HG03025 (cell line): ENCODE measurements around the gene C10orf71.
A peak's percentile ranks its signal among the peaks of the same experiment; 100 is the strongest.

Experiments used
- ATAC-seq: cut with Tn5 transposase; IDR thresholded peaks from one replicate; pipeline ENCODE4 v1.9.1; 2021; ENCODE audit warnings: mild to moderate bottlenecking, moderate library complexity; ENCODE audit not compliant: unreplicated experiment, low FRiP score

C10orf71 gene

DNA sequence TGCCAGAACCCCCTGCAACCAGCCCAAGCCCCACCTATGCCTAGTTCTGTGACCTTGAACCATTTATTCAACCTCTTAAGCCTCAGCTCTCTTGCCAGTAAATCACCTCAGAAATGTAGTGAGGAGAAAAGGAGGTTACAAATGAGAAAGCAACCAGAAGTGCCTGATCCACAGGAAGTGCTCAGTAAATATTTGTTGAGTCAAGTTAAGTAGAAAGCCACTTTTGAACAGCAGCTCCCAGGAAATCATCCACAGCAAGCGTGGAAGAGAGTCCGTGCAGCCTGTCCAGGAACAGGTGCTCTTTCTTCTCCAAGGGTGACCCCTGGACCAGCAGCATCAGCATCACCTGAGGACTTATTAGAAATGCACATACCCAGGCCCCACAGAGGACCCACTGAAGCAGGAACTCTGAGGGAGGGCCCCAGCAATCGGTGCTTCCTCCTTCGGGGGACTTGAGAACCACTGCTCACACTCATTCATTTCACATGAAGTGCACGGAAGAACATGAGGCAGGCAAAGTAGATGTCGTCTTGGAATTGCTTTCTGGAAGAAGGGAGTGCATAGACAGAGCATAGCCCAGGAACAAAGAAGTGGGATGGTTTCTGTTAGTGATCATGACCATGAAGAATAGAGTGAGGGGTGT, 6.3 kb upstream of the C10orf71 start:
- no peak for ATAC-seq

DNA sequence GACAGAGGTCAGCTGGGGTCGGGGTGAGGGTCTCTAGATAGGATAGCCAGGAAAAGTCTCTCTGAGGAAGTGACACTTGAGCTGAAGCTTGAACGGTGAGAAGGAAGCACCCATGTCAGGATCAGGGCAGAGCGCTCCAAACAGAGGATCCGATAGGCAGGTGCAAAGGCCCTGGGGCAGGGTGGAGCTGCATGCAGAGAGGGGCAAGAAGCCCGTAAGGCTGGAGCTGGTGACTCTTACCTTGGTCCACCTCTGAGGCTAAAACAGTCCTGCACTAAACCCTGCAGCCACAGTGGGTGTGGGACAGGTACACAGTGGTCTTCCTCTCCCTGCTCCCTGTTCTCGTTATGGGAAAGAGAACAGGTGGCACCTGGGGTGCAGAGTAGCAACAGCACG, 5.8 kb upstream of the C10orf71 start:
- ATAC-seq = no peak

DNA sequence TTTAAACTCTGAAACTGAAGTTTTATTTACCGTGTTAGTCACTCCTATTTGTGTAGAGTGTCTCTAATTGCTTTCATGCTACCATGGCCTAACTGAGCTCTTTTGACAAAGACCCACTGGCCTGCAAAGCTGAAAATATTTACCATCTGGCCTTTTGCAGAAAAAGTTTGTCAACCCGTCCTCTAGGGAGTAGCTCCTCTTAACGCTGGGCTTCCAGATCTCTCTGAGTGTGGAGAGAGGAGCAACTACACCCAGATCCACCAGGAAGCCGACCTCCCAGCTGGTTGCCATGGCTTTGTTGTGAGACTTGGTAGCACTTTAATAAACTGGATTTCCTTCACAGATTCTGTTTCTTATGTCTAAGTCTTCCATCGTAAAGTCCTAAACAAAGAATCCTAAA, 4.2 kb upstream of the C10orf71 start:
- no peak for ATAC-seq

DNA sequence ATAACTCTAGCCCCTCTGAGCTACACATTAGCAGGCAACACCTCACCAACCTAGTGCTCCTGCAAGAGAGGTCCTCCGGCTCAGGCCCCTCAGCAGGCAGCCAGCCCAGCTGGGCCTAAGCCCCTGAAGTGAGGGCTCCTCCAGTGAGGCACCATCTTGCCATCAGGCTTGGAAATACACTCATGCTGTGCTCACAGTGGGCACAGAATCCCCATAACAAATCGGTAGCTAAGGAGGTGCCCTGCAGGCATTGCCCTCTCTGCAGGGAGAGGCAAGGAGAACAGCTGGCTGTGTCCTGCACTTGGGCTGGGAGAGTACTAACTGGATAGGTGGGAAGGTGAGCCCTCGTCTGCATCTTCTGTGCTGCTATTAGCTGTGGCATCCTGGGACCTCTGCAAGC, 3.7 kb upstream of the C10orf71 start:
- no peak for ATAC-seq

DNA sequence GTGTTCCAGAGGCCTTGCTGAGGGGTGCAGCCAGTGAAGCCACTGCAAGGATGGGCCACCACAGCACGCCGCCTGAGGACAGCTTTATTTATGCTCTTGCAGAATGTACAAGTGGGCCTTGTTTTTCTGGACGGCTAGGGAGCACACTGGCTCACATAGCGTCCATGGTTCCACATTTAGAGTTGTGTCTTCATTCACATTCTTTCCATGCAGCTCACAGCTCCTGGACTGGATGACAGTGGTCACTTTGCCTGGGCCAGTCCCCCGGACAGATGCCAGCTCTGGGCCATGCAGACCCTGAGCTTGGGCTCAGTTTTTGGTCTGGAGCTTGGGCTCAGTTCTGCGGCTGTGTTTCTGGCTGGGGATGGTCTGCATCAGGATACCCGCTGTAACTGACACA, 2.6 kb upstream of the C10orf71 start:
- ATAC-seq = no peak

DNA sequence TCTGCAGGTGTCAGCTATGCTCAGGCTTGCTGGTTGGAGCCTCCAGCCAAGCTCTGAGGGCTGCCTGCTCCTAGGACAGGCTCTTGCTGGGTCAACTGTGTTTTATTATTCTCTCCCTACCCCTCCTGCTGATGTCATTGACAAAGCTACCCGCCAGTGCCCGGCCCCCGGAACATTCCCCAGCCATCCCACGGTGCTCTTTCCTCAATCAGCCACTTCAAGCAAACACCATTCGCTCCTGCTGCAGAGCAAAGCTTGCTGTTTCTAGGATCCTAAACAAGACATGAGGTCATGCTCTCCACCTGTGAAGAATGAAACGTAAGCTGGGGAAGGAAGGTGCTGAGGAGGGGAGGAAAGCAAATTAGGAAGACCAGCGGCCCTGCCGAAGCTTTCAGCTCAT, 2.1 kb upstream of the C10orf71 start:
- no peak for ATAC-seq

DNA sequence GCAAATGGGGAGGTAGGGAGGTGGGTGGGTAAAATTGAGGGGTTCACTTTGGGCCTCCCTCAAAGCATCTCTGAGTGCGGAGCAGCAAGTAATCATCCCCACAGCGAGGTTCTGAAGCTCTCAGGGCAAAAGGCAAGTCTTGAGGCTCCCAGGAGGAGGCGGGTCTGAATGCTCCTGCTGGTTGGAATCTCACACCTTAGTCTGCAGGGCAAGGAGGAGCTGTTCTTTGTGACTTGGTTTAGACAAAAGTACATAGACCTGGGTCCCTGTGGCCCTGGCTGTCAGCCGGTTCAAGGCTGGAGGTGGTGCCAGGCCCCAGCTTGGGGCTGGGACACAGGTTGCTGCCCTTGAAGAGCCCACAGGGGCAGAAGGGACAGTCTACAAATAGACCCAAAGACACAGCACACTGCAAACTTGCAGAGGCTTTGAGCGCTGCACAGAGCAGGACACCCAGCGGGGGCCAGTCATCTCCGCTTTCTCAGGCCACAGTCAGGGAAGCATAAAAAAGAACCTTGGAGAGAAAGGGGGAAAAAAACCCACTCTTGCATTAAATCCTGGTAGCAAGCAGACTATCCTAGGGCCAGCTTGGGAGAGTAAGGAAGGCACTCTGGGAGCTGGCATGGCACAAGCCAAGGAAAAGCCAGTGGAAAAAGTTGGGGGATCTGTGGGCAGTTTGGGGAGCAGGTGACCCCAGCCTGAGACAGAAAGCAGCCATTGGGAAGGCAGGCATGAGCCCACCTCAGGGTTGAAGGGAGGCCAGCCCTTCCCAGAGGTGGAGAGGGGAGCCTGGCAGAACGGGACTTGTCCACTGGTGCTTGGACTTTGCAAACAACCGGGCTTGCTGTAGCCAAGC, 926 bp upstream of the C10orf71 start:
- ATAC-seq = no peak

DNA sequence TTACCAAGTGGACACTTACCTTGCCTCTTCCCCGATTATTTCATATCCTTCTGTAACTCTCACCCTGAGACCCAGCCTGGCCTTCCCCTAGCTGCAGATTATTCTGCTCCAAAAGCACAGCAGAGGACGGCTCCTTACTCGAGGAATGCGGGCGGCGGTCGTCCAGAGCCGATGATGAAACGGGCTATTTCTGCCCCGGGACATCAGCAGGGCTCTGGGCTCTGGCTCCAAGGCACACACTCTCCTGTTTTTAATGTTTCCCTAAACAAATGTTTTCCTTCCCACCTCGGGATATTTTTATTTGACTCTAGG, 343 bp upstream of the C10orf71 start:
- ATAC-seq = no peak

DNA sequence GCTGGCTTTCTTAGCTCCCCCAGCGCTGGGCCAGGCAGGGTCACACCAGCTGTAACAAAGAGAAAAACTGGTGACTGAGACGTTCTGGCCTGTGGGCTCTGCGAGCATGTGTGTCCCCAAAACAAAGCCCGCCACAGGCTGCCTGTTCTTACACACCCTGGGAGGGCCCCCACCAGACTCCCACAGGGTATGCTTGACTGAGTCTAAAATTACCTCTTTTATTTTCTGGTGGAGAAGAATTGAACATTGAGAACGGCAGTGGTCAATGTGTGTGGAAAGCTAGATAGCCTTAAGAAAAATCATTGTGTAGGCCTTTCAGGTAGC, 808 bp downstream of the C10orf71 start:
- peak; percentile 55 for ATAC-seq

DNA sequence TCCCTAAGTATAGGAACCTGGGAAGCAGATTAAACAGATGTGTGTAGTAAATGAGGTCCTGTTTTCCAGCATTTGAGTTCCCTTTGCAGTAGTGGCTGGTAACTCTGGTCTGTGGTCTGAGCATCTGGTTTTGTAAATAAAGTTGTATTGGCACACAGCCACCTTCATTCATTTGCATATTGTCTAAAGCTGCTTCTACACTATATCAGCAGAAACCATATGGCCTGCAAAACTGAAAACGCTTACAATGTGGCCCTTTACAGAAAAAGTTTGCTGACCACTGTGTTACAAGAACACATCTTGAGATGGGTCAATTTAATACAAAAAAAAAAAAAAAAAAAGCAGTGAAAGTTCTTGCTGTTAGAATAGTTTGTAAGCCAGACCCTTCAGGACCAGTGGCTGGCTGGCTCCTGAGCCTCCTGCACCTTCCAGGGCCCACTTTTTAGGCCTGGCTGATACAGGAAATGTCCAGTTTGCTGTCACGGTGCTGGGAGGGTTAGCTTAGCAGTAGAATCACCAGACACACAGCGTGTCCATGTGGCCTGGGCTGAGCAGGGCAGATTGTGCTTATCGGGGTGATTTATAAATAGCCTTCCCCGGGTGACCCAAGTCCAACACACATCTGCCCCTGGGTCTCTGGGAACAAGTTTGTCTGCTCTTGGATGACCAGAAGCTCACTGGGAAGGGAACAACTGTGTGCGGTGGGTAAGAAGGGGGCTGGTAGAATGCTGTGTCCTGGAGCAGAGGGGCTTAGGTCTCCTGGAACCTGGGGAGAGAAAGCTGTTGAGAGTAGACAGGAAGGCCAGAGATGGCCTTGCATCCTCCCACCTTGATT, 1.4 kb downstream of the C10orf71 start:
- peak; percentile 66 for ATAC-seq

DNA sequence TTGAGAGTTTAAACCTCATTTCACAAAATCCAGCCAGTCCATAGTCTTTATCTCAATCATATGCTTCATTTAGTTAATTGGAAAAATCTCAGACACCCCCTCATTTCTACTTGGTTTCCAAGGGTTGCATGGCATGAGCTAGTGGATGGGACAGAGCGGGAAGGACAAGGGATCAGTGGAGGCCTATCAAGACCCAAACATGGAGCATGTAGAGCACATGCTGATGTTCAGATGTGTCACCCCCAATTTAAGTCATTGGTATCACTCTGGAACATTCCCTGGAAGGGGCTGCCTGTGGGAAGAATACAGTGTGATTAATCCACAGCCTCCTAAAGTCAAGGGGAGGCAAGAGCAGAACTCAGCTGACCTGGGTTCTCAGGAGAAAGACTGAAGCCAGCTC, 2.3 kb downstream of the C10orf71 start:
- no peak for ATAC-seq

DNA sequence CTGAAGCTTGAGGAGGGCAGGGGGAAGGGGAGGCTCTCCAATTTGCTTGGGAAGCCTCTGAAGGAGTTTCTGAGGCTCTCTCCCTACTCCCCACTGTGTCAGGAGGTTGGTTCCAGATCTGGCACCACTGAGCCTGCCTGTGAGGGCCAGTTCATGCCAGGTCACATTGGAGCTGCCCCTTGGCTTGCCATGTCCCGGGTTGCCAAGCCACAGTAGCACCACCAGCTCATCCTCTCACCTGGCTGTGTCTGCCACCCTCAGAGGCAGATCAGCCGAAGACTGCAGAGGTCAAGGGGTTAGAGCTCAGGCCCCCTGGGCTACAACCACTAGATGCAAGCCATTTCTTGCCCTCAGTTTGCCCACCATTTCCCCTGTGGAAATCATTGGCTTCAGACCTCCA, 3.1 kb downstream of the C10orf71 start:
- no peak for ATAC-seq

DNA sequence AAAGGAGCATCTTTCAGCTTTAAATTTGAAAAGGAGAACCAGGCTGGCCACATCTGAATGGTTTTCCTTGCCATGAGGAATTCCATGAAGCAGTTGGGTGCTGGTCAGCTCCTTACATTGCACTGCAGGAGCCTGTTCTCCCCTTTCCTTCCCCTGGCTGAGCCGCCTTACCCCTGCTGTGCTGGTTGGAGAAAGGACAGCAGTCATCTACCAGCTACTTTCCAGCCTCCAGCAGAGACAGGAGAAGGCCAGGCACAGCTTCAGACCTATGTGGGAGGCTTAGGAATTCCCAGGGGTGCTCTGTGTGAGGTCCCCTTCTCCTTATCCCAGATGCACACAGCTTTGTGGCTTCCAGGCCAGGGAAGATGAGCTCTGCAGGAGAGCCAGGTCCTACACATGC, 4.7 kb downstream of the C10orf71 start:
- no peak for ATAC-seq

DNA sequence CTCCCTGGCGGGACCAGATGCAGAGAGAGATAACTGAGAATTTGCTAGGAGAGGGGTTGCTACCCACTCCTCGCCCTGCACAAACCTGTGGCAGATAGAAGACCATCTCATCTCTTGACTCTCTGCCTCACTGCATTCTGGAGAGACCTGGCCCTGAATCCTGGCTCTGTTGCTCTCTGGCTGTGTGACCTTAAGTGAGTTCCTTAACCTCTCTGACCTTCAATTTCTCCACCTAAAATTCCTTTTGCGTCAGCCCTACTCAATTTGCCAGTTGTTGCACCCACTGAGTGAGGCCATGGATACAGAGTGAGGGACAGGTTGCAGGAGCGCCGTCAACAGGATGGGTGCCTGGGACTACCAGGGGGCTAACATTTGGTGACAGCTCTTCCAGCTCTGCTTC, 5.2 kb downstream of the C10orf71 start:
- ATAC-seq = no peak

DNA sequence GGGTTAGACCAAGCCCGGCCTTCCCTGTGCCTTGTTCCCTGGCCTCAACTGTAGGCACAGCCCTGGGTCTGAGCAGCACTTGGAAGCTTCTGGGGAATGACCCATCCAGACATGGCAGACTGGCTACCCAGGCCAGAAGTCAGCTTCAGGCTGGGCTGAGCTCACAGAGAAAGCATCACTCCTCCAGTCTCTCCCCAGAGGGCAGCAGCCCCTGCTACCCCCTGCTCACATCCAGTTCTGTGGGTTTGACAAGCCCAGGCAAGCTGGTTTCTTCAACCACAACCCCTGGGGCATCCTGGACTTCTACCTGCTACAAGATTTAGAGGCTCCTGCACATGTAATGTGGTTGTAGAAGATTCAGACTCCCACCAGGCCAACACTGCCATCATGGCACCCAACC, 9.0 kb downstream of the C10orf71 start:
- ATAC-seq = no peak

DNA sequence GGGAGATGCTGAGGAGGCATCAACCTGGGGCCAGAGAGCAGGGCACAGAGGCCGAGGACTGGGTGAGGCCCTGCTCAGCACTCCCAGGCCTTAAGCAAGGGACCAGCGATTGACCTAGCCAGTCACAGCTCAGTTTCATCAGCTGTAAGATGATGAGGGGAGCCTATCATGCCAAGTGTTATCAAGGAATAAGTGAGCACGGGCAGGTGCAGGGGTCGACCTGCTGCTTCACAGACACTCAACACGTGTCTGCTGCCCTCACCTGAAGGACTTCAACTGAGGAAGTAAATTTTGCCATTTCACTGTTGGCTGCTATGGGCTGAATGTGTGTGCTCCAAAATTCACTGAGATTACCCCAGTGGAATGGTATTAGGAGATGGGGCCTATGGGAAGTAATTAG, 9.9 kb downstream of the C10orf71 start:
- no peak for ATAC-seq

DNA sequence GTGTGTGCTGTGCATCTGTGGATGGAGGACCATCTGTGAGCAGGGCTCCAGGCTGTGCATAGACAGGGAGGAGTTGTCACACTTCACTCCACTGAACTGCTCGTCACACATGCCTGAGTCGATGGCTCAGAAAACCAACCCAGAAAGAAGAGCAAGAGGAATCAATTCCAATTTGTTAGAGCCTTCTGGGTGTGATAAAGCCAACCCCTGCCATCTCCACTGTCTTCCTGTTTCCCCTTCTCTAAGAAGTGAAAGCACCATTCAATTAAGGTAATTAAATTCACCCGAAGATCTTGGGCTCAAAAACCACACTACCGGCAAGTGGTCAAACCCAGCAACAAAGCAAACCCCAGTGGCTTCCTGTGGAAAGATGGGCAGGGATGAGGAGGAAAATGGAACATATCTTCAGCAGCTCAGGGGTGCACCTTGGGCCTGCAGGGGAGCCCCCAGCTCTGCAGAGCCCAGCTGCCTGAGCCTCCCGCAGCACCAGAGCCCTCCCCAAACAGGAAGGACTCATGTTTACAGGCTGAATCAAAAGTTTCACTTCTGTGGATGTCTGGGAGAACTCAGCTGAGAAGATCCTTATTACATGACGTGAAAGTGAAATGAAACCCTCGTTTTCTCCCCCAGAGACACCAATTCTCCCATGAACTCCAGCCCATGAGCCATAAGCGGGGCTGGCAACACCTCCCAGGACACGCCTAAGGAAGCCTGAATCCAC, 10.9 kb downstream of the C10orf71 start:
- no peak for ATAC-seq

DNA sequence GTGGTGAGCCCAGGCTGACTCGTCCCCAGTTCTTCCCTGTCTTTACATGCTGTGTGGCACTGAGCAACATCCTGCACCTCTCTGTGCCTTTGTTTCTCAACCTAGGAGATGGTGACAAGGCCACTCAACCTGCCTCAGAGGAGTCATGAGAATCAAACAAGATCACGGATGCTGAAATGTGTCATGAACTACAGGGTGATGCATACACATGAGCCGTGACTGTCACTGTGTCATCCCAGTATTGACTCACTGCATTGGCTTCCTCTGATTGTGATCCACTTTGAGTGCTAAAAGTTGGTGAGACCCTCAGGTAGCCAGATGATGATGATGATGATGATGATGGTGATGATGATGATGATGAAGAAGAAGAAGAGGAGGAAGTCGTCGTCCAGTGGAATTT, 11.5 kb downstream of the C10orf71 start:
- no peak for ATAC-seq

DNA sequence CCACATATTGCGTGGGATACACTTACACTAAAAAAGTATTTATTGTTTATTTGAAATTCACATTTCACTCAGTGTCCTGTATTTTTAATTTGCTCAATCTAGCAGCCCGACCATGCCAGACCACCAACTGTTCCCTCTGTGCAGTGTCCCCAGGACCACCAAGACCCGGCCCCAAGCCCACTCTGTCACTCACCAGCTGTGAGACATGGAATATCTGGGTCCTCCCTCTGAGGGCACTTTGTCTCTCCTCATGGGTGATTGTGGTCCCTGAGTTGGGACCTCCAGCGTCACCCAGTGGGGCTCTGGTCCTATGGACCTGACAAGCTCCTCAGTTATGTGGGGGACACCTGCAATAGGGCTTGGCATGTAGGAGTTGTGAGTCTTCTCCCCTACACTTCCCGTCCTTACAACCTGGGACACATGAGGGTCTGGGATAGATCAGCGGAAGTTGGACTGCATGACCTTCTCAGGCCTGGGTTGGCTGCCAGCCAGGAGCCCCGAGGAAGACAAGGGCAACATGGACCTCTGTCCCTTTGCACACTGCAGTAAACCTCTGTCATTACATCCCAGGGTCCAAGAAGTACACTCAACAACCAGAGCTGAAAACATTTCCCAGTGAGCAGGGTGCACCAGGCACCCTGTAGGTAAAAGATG, 12.1 kb downstream of the C10orf71 start:
- ATAC-seq = no peak

DNA sequence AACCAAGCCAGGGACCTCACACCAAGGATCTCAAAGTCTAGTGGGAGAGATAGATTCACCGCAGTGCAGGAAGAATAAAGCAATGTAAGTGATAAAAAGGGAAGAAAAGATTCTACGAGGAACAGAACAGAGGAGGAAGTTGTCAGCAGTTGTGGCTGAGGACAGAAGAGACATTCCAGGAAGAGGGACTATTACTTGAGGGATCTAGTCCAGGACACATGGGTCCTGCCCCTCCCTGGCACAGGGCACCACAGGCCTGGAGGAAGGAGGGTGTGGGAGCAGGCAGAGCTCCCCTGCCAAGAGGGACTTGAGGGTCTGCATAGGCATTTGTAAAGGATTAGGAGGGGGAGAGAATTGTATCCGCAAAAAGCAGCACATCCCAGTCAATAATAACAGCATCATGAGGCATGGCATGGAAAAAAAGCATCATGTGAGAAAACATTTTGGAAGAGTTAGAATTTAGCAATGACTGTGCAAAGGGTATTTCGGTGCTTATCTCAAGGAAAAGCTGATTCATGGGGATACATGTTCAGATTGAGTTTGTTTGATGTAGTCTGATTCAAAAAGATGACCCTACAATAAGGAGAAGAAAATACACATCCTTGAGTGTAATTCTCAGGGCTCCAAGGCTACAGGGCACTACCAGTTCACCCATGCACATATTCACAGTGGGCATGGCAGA, 12.7 kb downstream of the C10orf71 start:
- no peak for ATAC-seq
